H1 (cell line): Measurements from ENCODE around the gene ATP6V1E1. TPM values are rescaled to one million over a fixed set of nuclear protein-coding genes. Genes with fewer than 3 reads are reported as not detected.

Source experiments
- CTCF ChIA-PET: fragments of 300-600 bp; sonication (Branson Sonifier 250); formaldehyde crosslinking; loops from one replicate; lab custom pipeline; 2021; ENCODE audit not compliant: partially characterized antibody; lab: Charles Lee
- POLR2A ChIA-PET: fragments of 300-600 bp; sonication (Branson Sonifier 250); formaldehyde crosslinking; loops from one replicate; lab custom pipeline; 2021; ENCODE audit warnings: inconsistent platforms; ENCODE audit not compliant: partially characterized antibody; lab: Charles Lee
- DNase-seq, 2 experiments: peaks; one replicate each; pipeline versions ENCODE4 v3.0.0 to v3.0.0-alpha.2; 2010 to 2022; ENCODE audit warnings: low spot score in 2 of 2, low read depth in 1 of 2, mixed read lengths in 1 of 2
- FAIRE-seq: peaks from 2 replicates; lab custom pipeline; 2011; peaks lifted over from hg19 to GRCh38; lab: Jason Lieb, UNC
- H2AFZ ChIP-seq: 2 replicates; pipeline ENCODE4 v1.8.1; 2012; ENCODE audit warnings: low read length, inconsistent platforms
- H2AK5ac ChIP-seq: 2 replicates; pipeline ENCODE4 v1.6.1; 2013; ENCODE audit warnings: low read depth, low read length
- H2BK120ac ChIP-seq: replicated peaks from 2 replicates; pipeline ENCODE3; 2013; ENCODE audit warnings: low read depth, low read length, inconsistent platforms
- H2BK12ac ChIP-seq: 2 replicates; pipeline ENCODE4 v1.6.1; 2013; ENCODE audit warnings: low read depth, low read length
- H2BK15ac ChIP-seq: 2 replicates; pipeline ENCODE4 v1.6.1; 2013; ENCODE audit warnings: low read length
- H2BK20ac ChIP-seq: 2 replicates; pipeline ENCODE4 v1.6.1; 2013; ENCODE audit warnings: low read length
- H2BK5ac ChIP-seq: 2 replicates; pipeline ENCODE4 v1.6.1; 2013; ENCODE audit warnings: low read depth, low read length
- H3K14ac ChIP-seq: 2 replicates; pipeline ENCODE4 v1.6.1; 2013; ENCODE audit warnings: inconsistent platforms; ENCODE audit not compliant: insufficient read length
- H3K18ac ChIP-seq: 2 replicates; pipeline ENCODE4 v1.6.1; 2013; ENCODE audit warnings: low read length; ENCODE audit errors: extremely low read depth
- H3K23ac ChIP-seq: 2 replicates; pipeline ENCODE4 v1.6.1; 2013; ENCODE audit warnings: inconsistent platforms; ENCODE audit not compliant: insufficient read length
- H3K23me2 ChIP-seq: 2 replicates; pipeline ENCODE4 v1.6.1; 2013; ENCODE audit warnings: low read depth, low read length
- H3K27ac ChIP-seq: 2 replicates; pipeline ENCODE4 v1.6.1; 2011; ENCODE audit warnings: low read depth, low read length, inconsistent platforms
- H3K27me3 ChIP-seq, 4 experiments: replicated peaks in 1 of 4; 1 replicate in 1 of 4; 2 replicates in 3 of 4; pipeline versions ENCODE4 v1.6.1 to v1.8.1; 2011 to 2013; ENCODE audit warnings: low read length in 3 of 4, mild to moderate bottlenecking in 3 of 4, inconsistent platforms in 2 of 4, mixed read lengths in 2 of 4, moderate library complexity in 1 of 4; ENCODE audit not compliant: control insufficient read depth in 3 of 4, insufficient read depth in 3 of 4; ENCODE audit errors: extremely low read depth in 1 of 4
- H3K36me3 ChIP-seq, 4 experiments: 2 replicates each; pipeline versions ENCODE4 v1.6.1 to v1.8.1; 2011 to 2013; ENCODE audit warnings: mild to moderate bottlenecking in 4 of 4, low read length in 3 of 4, moderate library complexity in 2 of 4, control low read depth in 1 of 4, inconsistent platforms in 1 of 4; ENCODE audit not compliant: insufficient read depth in 4 of 4, control insufficient read depth in 2 of 4
- H3K4ac ChIP-seq: replicated peaks from 2 replicates; pipeline ENCODE3; 2013; ENCODE audit warnings: low read length, low read depth, mixed read lengths, inconsistent platforms; ENCODE audit not compliant: insufficient read length
- H3K4me1 ChIP-seq, 4 experiments: replicated peaks in 1 of 4; 1 replicate in 1 of 4; 2 replicates in 3 of 4; pipeline versions ENCODE4 v1.6.1 to v1.8.1; 2011 to 2013; ENCODE audit warnings: low read length in 3 of 4, inconsistent platforms in 2 of 4, mixed read lengths in 1 of 4; ENCODE audit not compliant: insufficient read depth in 4 of 4, control insufficient read depth in 3 of 4
- H3K4me2 ChIP-seq, 2 experiments: 2 replicates each; pipeline versions ENCODE4 v1.6.1 to v1.8.1; 2011 to 2013; ENCODE audit warnings: low read depth in 2 of 2, low read length in 2 of 2, control low read depth in 1 of 2, inconsistent platforms in 1 of 2, mild to moderate bottlenecking in 1 of 2; ENCODE audit not compliant: insufficient read depth in 1 of 2
- H3K4me3 ChIP-seq, 4 experiments: fragments of 200-600, 300-600 bp in 1 of 4; sonication (generic), shearing (Covaris generic), sonication (Bioruptor Twin) in 1 of 4; 2 replicates each; pipeline versions ENCODE4 v1.5.1 to v1.8.1; 2011 to 2016; ENCODE audit warnings: low read length in 4 of 4, low read depth in 3 of 4, control low read depth in 2 of 4, inconsistent platforms in 2 of 4, mild to moderate bottlenecking in 2 of 4, mixed read lengths in 1 of 4, moderate library complexity in 1 of 4; ENCODE audit not compliant: insufficient read depth in 2 of 4; ENCODE audit errors: extremely low read depth in 1 of 4
- H3K56ac ChIP-seq: replicated peaks from 2 replicates; pipeline ENCODE3; 2013; ENCODE audit warnings: low read depth, mild to moderate bottlenecking, mixed read lengths, low read length, inconsistent platforms; ENCODE audit not compliant: insufficient read length
- H3K79me1 ChIP-seq: 2 replicates; pipeline ENCODE4 v1.6.1; 2013; ENCODE audit warnings: low read depth, low read length, control low read depth
- H3K79me2 ChIP-seq, 2 experiments: 2 replicates each; pipeline versions ENCODE4 v1.6.1 to v1.8.1; 2012 to 2013; ENCODE audit warnings: low read length in 2 of 2, mild to moderate bottlenecking in 2 of 2, inconsistent platforms in 1 of 2; ENCODE audit not compliant: insufficient read depth in 2 of 2, control insufficient read depth in 1 of 2
- H3K9ac ChIP-seq, 4 experiments: replicated peaks in 1 of 4; 1 replicate in 1 of 4; 2 replicates in 3 of 4; pipeline versions ENCODE4 v1.6.1 to v1.8.1; 2011 to 2013; ENCODE audit warnings: low read depth in 3 of 4, low read length in 3 of 4, control low read depth in 2 of 4, mild to moderate bottlenecking in 2 of 4, moderate library complexity in 2 of 4, inconsistent platforms in 1 of 4; ENCODE audit errors: extremely low read depth in 1 of 4
- H3K9me3 ChIP-seq, 2 experiments: 2 replicates each; pipeline versions ENCODE4 v1.6.1 to v1.8.1; 2012 to 2013; ENCODE audit warnings: mild to moderate bottlenecking in 2 of 2, moderate library complexity in 2 of 2, control low read depth in 1 of 2, inconsistent platforms in 1 of 2, low read depth in 1 of 2, low read length in 1 of 2, mixed read lengths in 1 of 2; ENCODE audit not compliant: insufficient read depth in 2 of 2
- H4K20me1 ChIP-seq, 2 experiments: replicated peaks in 1 of 2; 2 replicates each; pipeline versions ENCODE3 to v1.8.1; 2011 to 2013; ENCODE audit warnings: inconsistent platforms in 2 of 2, low read length in 2 of 2, mild to moderate bottlenecking in 1 of 2; ENCODE audit not compliant: insufficient read depth in 2 of 2, control insufficient read depth in 1 of 2
- H4K5ac ChIP-seq: 2 replicates; pipeline ENCODE4 v1.6.1; 2013; ENCODE audit warnings: low read length, low read depth, mixed read lengths, inconsistent platforms; ENCODE audit not compliant: insufficient read length
- H4K8ac ChIP-seq: 2 replicates; pipeline ENCODE4 v1.8.0; 2013; ENCODE audit warnings: mild to moderate bottlenecking, moderate library complexity, low read length, inconsistent platforms; ENCODE audit not compliant: insufficient read depth; ENCODE audit errors: extremely low read depth
- H4K91ac ChIP-seq: replicated peaks from 2 replicates; pipeline ENCODE3; 2013; ENCODE audit warnings: low read length, mixed read lengths, inconsistent platforms; ENCODE audit not compliant: insufficient read length
- BRCA1 ChIP-seq: IDR thresholded peaks from 2 replicates; pipeline ENCODE4 v1.6.1; 2012; ENCODE audit warnings: low read depth, low read length, improper control_type of control experiment
- CHD2 ChIP-seq: IDR thresholded peaks from 2 replicates; pipeline ENCODE4 v1.6.1; 2012; ENCODE audit warnings: low read length, improper control_type of control experiment
- CTBP2 ChIP-seq: IDR thresholded peaks from 2 replicates; pipeline ENCODE4 v1.7.0; 2011; ENCODE audit warnings: borderline replicate concordance, mild to moderate bottlenecking, moderate library complexity, mixed read lengths, low read length; ENCODE audit not compliant: insufficient read depth, insufficient read length
- GABPA ChIP-seq: IDR thresholded peaks from 2 replicates; pipeline ENCODE4 v1.6.1; 2011; ENCODE audit warnings: mild to moderate bottlenecking, low read length, moderate library complexity, borderline replicate concordance; ENCODE audit not compliant: insufficient read depth
- KDM1A ChIP-seq: fragments of 200-600, 300-600 bp; sonication (generic); IDR thresholded peaks from 2 replicates; pipeline ENCODE4 v1.7.1; 2016; ENCODE audit warnings: mild to moderate bottlenecking, low read length, borderline replicate concordance
- POLR2AphosphoS5 ChIP-seq: IDR thresholded peaks from 2 replicates; pipeline ENCODE4 v1.6.1; 2011; ENCODE audit warnings: low read depth, low read length
- RXRA ChIP-seq: IDR thresholded peaks from 2 replicates; pipeline ENCODE4 v1.6.1; 2011; ENCODE audit warnings: low read depth, mild to moderate bottlenecking, low read length, moderate library complexity; ENCODE audit not compliant: insufficient read depth
- TAF1 ChIP-seq: IDR thresholded peaks from 2 replicates; pipeline ENCODE4 v1.6.1; 2011; ENCODE audit warnings: mild to moderate bottlenecking, low read depth, low read length
- TAF7 ChIP-seq: optimal IDR thresholded peaks from 2 replicates; pipeline ENCODE3; 2011; ENCODE audit warnings: low read depth, mild to moderate bottlenecking, inconsistent platforms, low read length, moderate library complexity, borderline replicate concordance
- TEAD4 ChIP-seq: IDR thresholded peaks from 2 replicates; pipeline ENCODE4 v1.6.1; 2012; ENCODE audit warnings: low read depth, low read length, inconsistent platforms, mixed read lengths
- WGBS, 2 experiments: shearing (Covaris generic) in 1 of 2; methylation state at CpG; one replicate each; pipeline versions ENCODE4 v1.1.6 to v1.1.7; 2013 to 2015; ENCODE audit warnings: low lambda C conversion rate in 2 of 2, mixed read lengths in 2 of 2, inconsistent platforms in 1 of 2, low coverage in 1 of 2, missing lambda C conversion rate in 1 of 2; ENCODE audit not compliant: insufficient replicate concordance in 2 of 2, insufficient coverage in 1 of 2, insufficient read length in 1 of 2; ENCODE audit errors: extremely low coverage in 1 of 2, missing lambda C conversion rate in 1 of 2; 5-methylcytosine and 5-hydroxymethylcytosine counted together
- polyA plus RNA-seq, 7 experiments: library from polyadenylated mRNA; depleted of rRNA in 3 of 7; stranded (reverse) in 5 of 7; unstranded in 2 of 7; fragments of >200 nt in 5 of 7; fragments of 200-250 nt in 2 of 7; gene quantifications; 1 replicate in 5 of 7; 2 replicates in 1 of 7; 4 replicates in 1 of 7; pipeline versions ENCODE4 v1.2.1 to v1.2.3, GENCODE V29; 2011 to 2013; ENCODE audit warnings: missing spikeins in 2 of 7, mixed read lengths in 2 of 7
- total RNA-seq: library from RNA; stranded (reverse); fragmentation: NEBNext Ultra II Directional; extraction: Animal tissue kit (Norgen Biotek cat#: 25700); gene quantifications from 2 replicates; pipeline ENCODE4 v1.2.1, GENCODE V29; 2021
- TF ChIP-seq, protein P1 (sequence below): IDR thresholded peaks from 2 replicates; pipeline ENCODE4 v1.6.1; 2012; ENCODE audit warnings: inconsistent platforms

The ATP6V1E1 gene
- total and polyA plus RNA-seq, 2 of the 8 experiments (the other 6 are each of a cell fraction or from before 2014, with no cell fraction given), result 80.4 to 88.1 TPM

DNA sequence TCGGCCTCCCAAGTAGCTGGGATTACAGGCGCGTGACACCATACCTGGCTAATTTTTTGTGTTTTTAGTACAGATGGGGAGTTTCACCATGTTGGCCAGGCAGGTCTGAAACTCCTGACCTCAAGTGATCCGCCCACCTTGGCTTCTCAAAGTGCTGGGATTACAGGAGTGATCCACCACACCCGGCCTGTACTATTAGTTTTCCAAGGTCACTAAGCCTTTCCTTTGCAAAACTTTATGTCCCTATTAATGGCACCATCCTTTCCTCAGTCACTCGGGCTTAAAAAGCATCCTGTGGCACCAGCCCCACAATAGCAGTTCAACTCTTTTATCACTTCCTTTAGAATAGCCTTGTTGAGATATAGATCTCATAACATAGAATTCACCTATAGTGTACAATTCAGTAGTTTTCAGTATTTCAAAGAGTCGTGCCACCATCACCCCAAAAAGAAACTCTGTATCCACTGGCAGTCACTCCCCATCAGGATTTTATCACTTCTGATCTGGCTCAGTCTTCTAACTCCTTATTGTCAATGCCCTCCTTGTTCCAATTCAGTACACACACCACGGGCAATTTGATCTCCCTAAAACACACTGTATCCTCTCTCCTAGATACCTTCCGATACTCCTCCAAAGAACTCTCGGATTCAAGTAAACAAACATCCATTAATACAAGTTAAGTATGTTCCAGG lies 9.1 kb upstream of the ATP6V1E1 start:
- POLR2A ChIA-PET, result interaction anchor here (1.4 kb wide), 1 partner anchor 67 kb away, joined by 3 read pairs; no protein-coding TSS in a partner anchor
- FAIRE-seq, result no peak
- H3K23me2 ChIP-seq, result peaks cover 10% of the 10 kb centered on the region

More for the DNA sequence above, 9.1 kb upstream of the ATP6V1E1 start:
- peak overlapping the region; percentile 63 to 99 (median 94) for H3K4me3 ChIP-seq
- H4K8ac ChIP-seq, result 0 out of 2 replicates have a peak overlapping the region, but pooled peaks have one; percentile 12
- TF ChIP-seq, protein P1, sequence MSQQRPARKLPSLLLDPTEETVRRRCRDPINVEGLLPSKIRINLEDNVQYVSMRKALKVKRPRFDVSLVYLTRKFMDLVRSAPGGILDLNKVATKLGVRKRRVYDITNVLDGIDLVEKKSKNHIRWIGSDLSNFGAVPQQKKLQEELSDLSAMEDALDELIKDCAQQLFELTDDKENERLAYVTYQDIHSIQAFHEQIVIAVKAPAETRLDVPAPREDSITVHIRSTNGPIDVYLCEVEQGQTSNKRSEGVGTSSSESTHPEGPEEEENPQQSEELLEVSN, result no peak
- TF ChIP-seq GABPA (no peak), CHD2 (no peak), BRCA1 (no peak), RXRA (no peak), CTBP2 (no peak), POLR2AphosphoS5 (no peak), KDM1A (no peak), TEAD4 (no peak), TAF7 (no peak), TAF1 (no peak)
- peak overlapping the region; percentile 91 for H3K27ac ChIP-seq
- H3K9me3 ChIP-seq, result no peaks in the 10 kb centered on the region
- no peak overlapping the region for H2BK120ac ChIP-seq
- H3K18ac ChIP-seq, result peak overlapping the region; percentile 32
- H3K36me3 ChIP-seq, result peaks cover 0 to 4% (median 0%) of the 10 kb centered on the region in 4 experiments; a peak in 1 of 8 replicates
- no peaks in the 10 kb centered on the region for H4K20me1 ChIP-seq
- peak overlapping the region; percentile 75; the same call in 1 of the 2 replicates for H2AK5ac ChIP-seq
- H3K79me2 ChIP-seq, result peaks cover 0 to 18% of the 10 kb centered on the region in 2 experiments; a peak in 3 of 4 replicates
- peak overlapping the region; percentile 85 to 96 (median 93) for H3K9ac ChIP-seq
- no peak overlapping the region for H3K23ac ChIP-seq
- H3K14ac ChIP-seq, result no peak overlapping the region
- H3K56ac ChIP-seq, result peak overlapping the region; percentile 65
- H3K4ac ChIP-seq, result no peak overlapping the region
- H4K91ac ChIP-seq, result no peak overlapping the region
- peaks cover 0 to 4% (median 1%) of the 10 kb centered on the region in 4 experiments; a peak in 3 of 7 replicates for H3K4me1 ChIP-seq
- peak overlapping the region; percentile 93 for H2AFZ ChIP-seq
- H2BK12ac ChIP-seq, result peak overlapping the region; percentile 32; the same call in 1 of the 2 replicates
- DNase-seq, result no peak
- H2BK5ac ChIP-seq, result peak overlapping the region; percentile 89
- no peaks in the 10 kb centered on the region for H3K79me1 ChIP-seq
- CTCF ChIA-PET, result no interaction called here
- H4K5ac ChIP-seq, result no peak overlapping the region
- H3K27me3 ChIP-seq, result no peaks in the 10 kb centered on the region
- WGBS, 2 experiments, result 67% methylated on average over 10 of the region's 10 CpGs; no CpG with 5 or more reads in 1 of the 2 experiments
- H2BK20ac ChIP-seq, result no peak overlapping the region
- no peak overlapping the region for H2BK15ac ChIP-seq
- peak overlapping the region; percentile 77 to 88 for H3K4me2 ChIP-seq
